ENCODE data around the gene RPUSD1. TPM values are rescaled to one million over a fixed set of nuclear protein-coding genes. Genes with fewer than 3 reads are reported as not detected.
A peak's percentile ranks its signal among the peaks of the same experiment; 100 is the strongest.
"Not testable (repeated sequence)": the region's sequence is repeated elsewhere in the genome, so short reads cannot be mapped to it uniquely, and the experiment has no call there.

RPUSD1 gene
- total RNA-seq, 1 donor from 2014 or later: 35.3 TPM

DNA sequence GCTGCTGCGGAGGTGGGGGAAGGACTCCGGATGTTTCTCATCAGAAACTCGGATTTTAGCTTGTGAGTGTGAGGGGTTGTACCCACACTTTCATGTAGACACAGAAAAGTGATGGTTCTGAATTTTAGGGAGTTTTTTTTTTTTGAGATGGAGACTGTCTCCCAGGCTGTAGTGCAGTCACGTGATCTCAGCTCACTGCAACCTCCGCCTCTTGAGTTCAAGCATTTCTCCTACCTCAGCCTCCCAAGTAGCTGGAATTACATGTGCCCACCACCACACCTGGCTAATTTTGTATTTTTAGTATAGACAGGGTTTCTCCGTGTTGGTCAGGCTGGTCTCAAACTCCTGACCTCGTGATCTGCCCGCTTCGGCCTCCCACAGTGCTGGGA lies 34.7 kb upstream of the RPUSD1 start:
- no peaks in the 10 kb centered on the region for H3K36me3 Mint-ChIP-seq (ENCODE audit: low read depth)
- TF ChIP-seq, protein P1, sequence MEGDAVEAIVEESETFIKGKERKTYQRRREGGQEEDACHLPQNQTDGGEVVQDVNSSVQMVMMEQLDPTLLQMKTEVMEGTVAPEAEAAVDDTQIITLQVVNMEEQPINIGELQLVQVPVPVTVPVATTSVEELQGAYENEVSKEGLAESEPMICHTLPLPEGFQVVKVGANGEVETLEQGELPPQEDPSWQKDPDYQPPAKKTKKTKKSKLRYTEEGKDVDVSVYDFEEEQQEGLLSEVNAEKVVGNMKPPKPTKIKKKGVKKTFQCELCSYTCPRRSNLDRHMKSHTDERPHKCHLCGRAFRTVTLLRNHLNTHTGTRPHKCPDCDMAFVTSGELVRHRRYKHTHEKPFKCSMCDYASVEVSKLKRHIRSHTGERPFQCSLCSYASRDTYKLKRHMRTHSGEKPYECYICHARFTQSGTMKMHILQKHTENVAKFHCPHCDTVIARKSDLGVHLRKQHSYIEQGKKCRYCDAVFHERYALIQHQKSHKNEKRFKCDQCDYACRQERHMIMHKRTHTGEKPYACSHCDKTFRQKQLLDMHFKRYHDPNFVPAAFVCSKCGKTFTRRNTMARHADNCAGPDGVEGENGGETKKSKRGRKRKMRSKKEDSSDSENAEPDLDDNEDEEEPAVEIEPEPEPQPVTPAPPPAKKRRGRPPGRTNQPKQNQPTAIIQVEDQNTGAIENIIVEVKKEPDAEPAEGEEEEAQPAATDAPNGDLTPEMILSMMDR (IDR thresholded peaks at IDR 0.05): no peak
- intact Hi-C loops (cut with micrococcal nuclease): no loop called here
- CTCF ChIA-PET: no interaction called here
- POLR2A ChIA-PET: no interaction called here
- ATAC-seq (ENCODE audit: low read depth): no peak
- no peak overlapping the region for H3K27ac Mint-ChIP-seq
- no peak overlapping the region for H3K4me3 Mint-ChIP-seq
- H3K4me1 Mint-ChIP-seq: peaks cover 14% of the 10 kb centered on the region
- H3K27me3 Mint-ChIP-seq: peaks cover 14% of the 10 kb centered on the region
- no peak for DNase-seq
- H3K9me3 Mint-ChIP-seq: no peaks in the 10 kb centered on the region

DNA sequence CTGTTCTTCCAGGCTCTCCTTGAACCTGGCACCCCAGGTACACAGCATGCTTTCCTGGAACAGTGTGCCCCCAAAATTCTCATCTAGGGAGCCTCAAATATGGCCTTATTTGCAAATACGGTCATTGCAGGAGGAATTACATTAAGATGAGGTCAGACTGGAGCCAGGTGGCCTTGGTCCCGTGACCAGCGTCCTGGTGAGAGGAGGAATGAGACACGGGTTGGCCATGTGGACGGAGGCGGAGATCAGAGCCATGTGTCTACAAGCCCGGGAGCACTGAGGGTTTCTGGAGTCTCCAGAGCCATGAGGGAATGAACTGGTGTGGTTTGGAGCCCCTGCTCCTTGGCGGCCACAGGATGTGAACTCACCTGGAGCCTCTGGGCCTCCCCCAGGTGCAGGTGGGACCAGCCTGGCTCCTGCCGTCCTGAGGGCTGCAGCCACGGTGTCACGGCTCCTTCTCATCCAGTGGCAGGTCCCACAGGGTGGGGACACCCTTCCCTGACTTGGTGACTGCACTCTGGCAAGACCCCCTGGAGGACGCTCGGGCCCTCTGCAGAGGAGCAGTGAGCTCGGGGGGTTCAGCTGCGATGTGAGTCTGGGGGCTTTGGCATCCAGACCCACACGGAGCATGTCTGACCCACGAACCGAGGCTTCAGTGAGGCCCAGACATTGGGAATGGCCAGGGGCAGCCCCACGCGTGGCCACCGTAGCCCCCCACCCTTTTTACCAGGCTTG lies 34.2 kb upstream of the RPUSD1 start:
- ChIA-PET CTCF (no interaction called here), POLR2A (no interaction called here)
- Mint-ChIP-seq H3K27ac (no peak overlapping the region), H3K36me3 (ENCODE audit: low read depth) (no peaks in the 10 kb centered on the region), H3K9me3 (no peaks in the 10 kb centered on the region), H3K27me3 (peaks cover 14% of the 10 kb centered on the region), H3K4me1 (peaks cover 14% of the 10 kb centered on the region), H3K4me3 (no peak overlapping the region)
- TF ChIP-seq, protein P1 (IDR thresholded peaks at IDR 0.05): no peak
- ATAC-seq (ENCODE audit: low read depth) (no peak), DNase-seq (no peak)
- intact Hi-C loops (cut with micrococcal nuclease): no loop called here

DNA sequence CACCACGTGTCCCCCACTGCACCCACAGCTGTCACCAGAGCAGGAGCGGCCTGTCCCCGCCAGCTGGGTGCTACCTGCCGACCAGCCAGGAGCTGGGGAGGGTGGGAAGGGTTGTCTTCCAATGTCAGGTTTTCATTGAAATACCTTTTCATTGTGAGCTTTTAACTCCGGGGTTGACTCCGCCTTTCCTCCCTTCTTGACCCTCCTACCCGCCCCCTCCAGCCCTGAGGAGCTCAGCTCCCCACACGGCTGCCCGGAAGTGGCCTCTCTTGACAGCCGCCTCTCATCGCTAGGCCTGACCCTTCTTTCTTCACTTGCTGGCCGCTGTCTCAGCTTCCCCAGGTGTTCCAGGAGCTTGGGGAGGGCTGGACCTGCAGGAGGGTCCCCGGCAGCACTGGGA lies 33.6 kb upstream of the RPUSD1 start:
- intact Hi-C loops (cut with micrococcal nuclease): no loop called here
- Mint-ChIP-seq H3K27me3 (peaks cover 14% of the 10 kb centered on the region), H3K9me3 (no peaks in the 10 kb centered on the region), H3K36me3 (ENCODE audit: low read depth) (no peaks in the 10 kb centered on the region), H3K4me3 (no peak overlapping the region), H3K27ac (no peak overlapping the region), H3K4me1 (peaks cover 14% of the 10 kb centered on the region)
- ATAC-seq (ENCODE audit: low read depth) (no peak), DNase-seq (no peak)
- ChIA-PET CTCF (no interaction called here), POLR2A (interaction anchor here (0.6 kb wide), 1 partner anchor 259 kb away, joined by 5 read pairs; no protein-coding TSS in a partner anchor)
- TF ChIP-seq, protein P1 (IDR thresholded peaks at IDR 0.05): no peak

DNA sequence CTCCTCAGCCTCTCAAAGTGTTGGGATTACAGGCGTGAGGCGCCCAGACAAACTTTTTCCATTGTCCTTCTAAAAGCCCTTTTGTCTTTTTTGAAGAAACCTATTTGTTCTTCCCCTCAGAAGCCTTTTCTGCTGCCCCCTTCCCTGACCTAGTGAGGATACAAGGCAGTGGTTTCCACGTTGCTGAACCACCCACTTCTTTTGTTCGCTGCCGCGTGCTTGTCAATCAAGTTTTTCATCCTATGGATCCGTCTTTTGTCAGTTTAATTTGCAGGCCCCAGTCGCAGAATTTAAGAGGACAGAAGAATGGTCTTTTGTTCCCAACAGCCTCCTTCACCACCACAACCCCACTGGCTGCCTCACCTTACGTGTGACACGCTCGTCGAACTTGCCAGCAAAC lies 32.6 kb upstream of the RPUSD1 start:
- no peaks in the 10 kb centered on the region for H3K9me3 Mint-ChIP-seq
- TF ChIP-seq, protein P1 (IDR thresholded peaks at IDR 0.05): no peak
- CTCF ChIA-PET: no interaction called here
- H3K4me1 Mint-ChIP-seq: peaks cover 14% of the 10 kb centered on the region
- H3K27ac Mint-ChIP-seq: no peak overlapping the region
- no peak for ATAC-seq (ENCODE audit: low read depth)
- H3K36me3 Mint-ChIP-seq (ENCODE audit: low read depth): no peaks in the 10 kb centered on the region
- H3K4me3 Mint-ChIP-seq: no peak overlapping the region
- POLR2A ChIA-PET: no interaction called here
- no peak for DNase-seq
- intact Hi-C loops (cut with micrococcal nuclease): no loop called here
- H3K27me3 Mint-ChIP-seq: peaks cover 12% of the 10 kb centered on the region

DNA sequence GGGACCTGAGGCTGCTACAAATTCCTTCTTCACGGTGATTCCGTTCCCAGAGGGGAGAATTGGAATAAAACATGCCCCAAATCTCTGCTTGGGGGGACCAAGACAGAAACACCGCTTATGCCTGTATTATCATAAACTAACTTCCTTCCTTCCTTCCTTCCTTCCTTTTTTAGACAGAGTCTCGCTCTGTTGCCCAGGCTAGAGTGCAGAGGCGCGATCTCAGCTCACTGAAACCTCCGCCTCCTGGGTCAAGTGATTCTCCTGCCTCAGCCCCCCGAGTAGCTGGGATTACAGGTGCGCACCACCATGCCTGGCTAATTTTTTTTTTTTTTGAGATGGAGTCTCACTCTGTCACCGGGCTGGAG lies 31.8 kb upstream of the RPUSD1 start:
- Mint-ChIP-seq H3K27me3 (peaks cover 10% of the 10 kb centered on the region), H3K27ac (peak overlapping the region; percentile 5), H3K4me1 (peaks cover 14% of the 10 kb centered on the region)
- intact Hi-C loops (cut with micrococcal nuclease); ATAC-seq (ENCODE audit: low read depth); DNase-seq; H3K36me3 Mint-ChIP-seq (ENCODE audit: low read depth); H3K9me3 Mint-ChIP-seq; H3K4me3 Mint-ChIP-seq; POLR2A ChIA-PET; CTCF ChIA-PET: not testable (repeated sequence)

Measured in activated B cell treated with CpG ODN at 0.5 μM for 24 hours (primary cell).